Skin epidermis (tissue), 12 donors: Measurements from ENCODE around the gene PRX.
"Not testable (repeated sequence)": the region's sequence is repeated elsewhere in the genome, so short reads cannot be mapped to it uniquely, and the experiment has no call there.

Experiments
- H3K27ac ChIP-seq, 21 experiments: fragments of 200-600 bp; sonication (generic) in 11 of 21; one replicate each; pipeline ENCODE4 v1.5.0; 2020; ENCODE audit warnings: mild to moderate bottlenecking in 3 of 21, inconsistent platforms in 2 of 21, moderate library complexity in 2 of 21
- H3K4me3 ChIP-seq, 7 experiments: fragments of 200-600 bp; sonication (generic) in 2 of 7; one replicate each; pipeline ENCODE4 v1.5.0; 2020; ENCODE audit warnings: inconsistent platforms in 2 of 7, mild to moderate bottlenecking in 2 of 7, moderate library complexity in 1 of 7

The PRX gene

DNA sequence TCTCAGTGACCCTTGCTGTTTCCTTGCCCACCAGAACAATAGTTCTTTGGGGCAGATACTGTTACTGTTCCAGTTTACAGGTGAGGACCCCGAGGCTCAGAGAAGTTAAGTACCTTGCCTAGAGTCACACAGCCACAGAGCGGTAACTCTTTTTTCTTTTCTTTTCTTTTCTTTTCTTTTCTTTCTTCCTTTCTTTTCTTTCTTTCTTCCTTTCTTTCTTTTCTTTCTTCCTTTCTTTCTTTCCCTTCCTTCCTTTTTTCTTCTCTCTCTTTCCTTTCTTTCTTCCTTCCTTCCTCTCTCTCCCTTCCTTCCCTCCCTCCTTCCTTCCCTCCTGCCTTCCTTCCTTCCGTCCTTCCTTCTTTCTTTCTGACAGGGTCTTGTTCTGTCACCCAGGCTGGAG, 4.9 kb upstream of the PRX start:
- peak overlapping the region in 9 of 21 experiments; percentile 58 to 88 (median 76) for H3K27ac ChIP-seq
- no peak overlapping the region for H3K4me3 ChIP-seq

DNA sequence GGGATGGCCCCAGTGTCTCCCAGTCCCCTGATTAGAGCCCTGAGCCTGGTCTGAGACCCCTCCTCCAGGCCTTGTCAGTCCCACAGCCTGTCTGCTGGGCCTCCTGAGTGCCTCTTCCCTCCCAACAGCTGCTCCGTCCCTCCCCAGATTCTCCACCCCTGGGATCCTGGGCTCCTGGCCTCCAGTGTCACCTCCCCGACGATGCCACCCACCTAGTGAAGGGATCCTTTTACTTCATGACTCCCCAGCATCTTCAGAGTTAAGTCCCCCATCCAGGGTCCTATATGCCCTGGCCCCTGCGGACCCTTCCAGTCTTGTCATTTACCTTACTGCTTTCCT, 4.4 kb upstream of the PRX start:
- Histone ChIP-seq H3K27ac (peak overlapping the region in 20 of 21 experiments; percentile 25 to 88 (median 69)), H3K4me3 (no peak overlapping the region)

GRCh38 chr19:40416918-40417642, 3.9 kb upstream of the PRX start:
- H3K4me3 ChIP-seq: no peak overlapping the region
- H3K27ac ChIP-seq: peak overlapping the region in 20 of 21 experiments; percentile 25 to 88 (median 69)

- no peak overlapping the region for H3K4me3 ChIP-seq
- no peak overlapping the region for H3K27ac ChIP-seq
These were observed 2.6 kb upstream of the PRX start for GRCh38 chr19:40415768-40416167.

GRCh38 chr19:40414542-40415535, 1.7 kb upstream of the PRX start:
- Histone ChIP-seq H3K4me3 (no peak overlapping the region), H3K27ac (no peak overlapping the region)

DNA sequence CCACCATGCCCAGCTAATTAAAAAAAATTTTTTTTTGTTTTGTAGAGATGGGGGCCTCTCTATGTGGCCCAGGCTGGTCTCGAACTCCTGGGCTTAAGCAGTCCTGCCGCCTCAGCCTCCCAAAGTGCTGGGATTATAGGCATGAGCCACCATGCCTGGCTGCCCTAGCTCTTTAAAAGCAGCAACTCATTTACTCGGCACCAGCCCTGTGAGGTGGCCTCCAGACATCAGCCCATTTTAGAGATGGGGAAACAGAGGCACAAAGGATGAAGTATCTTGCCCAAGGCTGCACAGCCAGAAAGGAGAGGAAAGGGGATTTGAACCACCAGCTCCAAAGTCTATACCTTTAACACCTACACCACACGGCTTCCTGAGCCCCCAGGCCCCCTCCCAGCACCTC, 312 bp downstream of the PRX start:
- no peak overlapping the region for H3K4me3 ChIP-seq
- no peak overlapping the region for H3K27ac ChIP-seq

DNA sequence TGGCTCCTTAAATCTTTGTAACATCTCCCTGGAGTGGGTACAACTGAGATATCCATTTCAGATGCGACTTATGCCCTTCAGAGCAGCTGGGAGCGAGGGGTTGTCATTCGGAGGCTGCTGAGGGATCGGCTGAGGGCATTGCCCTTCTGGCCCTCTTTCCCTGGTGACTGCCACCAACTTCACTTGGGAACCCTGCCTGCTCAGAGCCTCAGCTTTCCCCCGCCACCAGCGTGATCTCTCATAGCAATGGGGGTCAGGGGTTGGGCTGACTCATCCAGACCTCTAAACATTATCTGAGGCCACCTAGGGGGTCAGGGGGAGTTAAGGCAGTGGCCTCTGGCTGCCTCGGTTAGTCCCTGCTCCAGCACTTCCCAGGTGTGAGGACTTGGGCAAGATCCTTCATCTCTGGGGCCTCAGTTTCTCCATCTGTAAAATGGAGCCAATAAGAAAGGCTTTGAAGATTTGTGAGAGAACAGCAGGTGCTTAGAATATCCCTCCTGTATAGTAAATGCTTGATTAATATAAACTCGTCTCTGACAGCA, 1.1 kb downstream of the PRX start:
- H3K27ac ChIP-seq: peak overlapping the region in 4 of 21 experiments; percentile 2 to 55 (median 24)
- no peak overlapping the region for H3K4me3 ChIP-seq

GRCh38 chr19:40411125-40411842, 1.9 kb downstream of the PRX start:
- Histone ChIP-seq H3K27ac (peak overlapping the region in 5 of 21 experiments; percentile 11 to 55 (median 36)), H3K4me3 (no peak overlapping the region)

- H3K27ac ChIP-seq: no peak overlapping the region
- H3K4me3 ChIP-seq: no peak overlapping the region
These were observed 3.2 kb downstream of the PRX start for GRCh38 chr19:40410030-40410389.

DNA sequence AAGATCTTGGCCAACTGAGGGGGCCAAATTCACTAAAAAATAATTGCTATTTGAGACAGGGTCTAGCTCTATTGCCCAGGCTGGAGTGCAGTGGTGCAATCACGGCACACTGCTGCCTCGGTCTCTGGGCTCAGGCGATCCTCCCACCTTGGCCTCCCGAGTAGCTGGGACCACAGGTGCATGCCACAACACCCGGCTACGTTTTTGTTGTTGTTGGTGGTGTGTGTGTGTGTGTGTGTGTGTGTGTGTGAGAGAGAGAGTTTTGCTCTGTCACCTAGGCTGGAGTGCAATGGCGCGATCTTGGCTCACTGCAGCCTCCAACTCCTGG, 4.6 kb downstream of the PRX start:
- H3K27ac ChIP-seq, H3K4me3 ChIP-seq: not testable (repeated sequence)

DNA sequence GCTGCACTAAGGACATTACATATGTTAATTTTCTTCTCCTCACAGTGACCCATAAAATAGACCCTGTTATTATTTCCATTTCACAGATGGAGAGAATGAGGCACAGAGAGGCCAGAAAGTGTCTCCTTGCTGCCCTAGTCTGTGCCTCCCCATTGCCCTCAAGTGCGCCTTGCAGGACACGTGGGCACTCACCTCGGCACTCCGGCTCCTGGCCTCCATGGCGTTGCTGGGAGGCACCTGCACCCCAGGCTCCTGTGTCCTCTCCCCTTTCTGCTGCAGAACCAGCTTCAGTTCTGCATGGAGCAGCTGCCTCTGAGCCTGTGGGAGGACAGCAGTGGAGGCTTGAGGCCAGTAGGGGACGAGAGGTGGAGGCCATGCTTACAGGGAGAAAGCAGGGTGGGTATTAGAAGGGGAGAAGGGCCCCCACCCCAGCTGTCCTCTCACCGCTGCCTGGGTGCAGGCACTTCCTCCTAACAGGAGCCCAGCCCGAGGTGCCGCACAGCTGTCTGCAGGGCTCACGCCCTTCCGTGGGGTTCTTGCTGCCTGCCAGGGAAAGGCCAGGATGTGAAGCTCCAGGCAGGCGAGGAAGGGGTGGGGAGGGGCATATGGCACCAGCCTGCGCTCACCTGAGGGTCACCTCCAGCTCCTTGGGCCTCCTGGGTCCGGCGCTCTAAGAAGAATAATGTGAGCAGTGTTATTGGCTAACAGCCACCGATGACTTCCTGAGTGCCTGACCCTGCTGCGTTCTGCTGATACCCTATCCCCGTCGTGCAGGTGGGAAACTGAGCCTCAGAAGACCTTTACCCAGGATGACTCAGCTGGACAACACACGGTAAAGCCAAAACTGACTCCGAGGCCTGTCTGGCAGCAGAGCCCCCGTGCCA, 5.2 kb downstream of the PRX start:
- H3K27ac ChIP-seq: no peak overlapping the region
- no peak overlapping the region for H3K4me3 ChIP-seq

DNA sequence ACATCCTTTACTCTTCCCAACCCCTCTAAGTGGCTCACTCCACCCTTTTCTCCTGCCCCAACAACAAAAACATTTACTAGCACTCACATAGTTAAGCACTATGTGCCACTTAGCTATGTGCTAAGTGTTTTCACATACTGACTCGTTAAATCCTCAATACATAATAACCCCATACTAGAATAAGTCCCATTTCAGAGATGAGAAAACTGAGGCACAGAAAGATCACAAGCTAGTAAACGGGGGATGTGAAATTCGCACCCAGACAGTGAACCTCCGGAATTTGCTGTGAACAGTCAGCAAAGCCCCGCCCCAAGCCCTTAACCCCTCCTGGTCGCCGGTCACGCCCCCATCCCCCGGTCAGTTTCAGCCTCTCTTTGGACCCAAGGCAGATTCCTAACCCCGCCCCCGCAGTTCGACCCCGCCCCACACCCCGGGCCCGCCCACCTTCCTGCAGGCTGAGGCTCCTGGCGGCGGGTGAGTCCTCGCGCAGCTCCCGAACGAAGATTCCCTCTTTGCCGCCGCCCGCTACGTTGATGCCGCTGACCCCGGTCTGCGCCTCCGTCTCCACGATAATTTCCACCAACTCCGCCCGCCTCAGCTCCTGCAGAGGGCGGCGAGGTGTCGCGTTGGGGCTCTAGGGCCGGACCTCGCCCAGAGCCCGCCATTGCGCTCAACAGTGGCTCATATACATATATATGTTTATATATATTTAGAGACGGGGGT, 9.8 kb downstream of the PRX start:
- peak overlapping the region; percentile 35 to 63 (median 56) for H3K4me3 ChIP-seq
- peak overlapping the region in 19 of 21 experiments; percentile 0 to 85 (median 71) for H3K27ac ChIP-seq

GRCh38 chr19:40400559-40400958, 12.6 kb downstream of the PRX start:
- Histone ChIP-seq H3K4me3 (no peak overlapping the region), H3K27ac (no peak overlapping the region)

DNA sequence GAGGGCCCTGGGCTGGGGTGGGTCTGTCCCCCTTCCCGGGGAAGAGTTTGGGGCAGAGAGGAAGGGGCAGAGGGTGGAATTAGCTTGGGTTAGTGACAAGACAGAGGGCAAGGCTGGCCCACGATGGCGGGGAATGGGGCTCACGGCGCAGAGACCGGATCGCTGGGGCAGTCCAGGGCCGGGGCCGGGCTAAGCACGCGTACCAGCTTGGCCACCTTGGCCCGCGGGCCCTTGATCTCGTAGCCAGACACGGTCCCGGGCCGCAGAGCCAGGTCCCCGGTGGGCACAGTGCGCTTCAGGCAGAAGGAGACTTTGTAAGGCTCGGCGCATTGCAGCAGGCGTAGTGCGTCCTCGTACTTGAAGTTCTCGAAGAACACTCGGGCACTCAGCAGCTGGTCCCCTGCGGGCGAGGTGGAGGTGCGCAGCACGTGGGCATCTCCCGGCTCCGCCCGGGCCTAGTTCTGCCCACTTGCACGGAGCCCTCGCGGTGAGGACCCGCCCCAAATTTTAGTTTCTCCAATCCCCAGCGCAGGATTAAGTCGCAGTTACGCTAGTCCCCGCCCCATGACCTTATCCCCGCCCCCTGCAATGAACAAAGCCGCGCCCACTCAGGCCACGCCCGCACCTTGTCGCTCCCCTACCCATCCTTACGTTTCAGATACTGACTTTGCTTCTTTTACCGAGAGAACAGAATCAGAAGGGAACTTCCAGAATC, 14.6 kb downstream of the PRX start:
- Histone ChIP-seq H3K27ac (peak overlapping the region in 1 of 21 experiments; percentile 20), H3K4me3 (peak overlapping the region in 1 of 7 experiments; percentile 19)

- no peak overlapping the region for H3K4me3 ChIP-seq
- H3K27ac ChIP-seq: no peak overlapping the region
These were observed 15.6 kb downstream of the PRX start for GRCh38 chr19:40397568-40397906.

GRCh38 chr19:40396886-40397567, 16.2 kb downstream of the PRX start:
- no peak overlapping the region for H3K27ac ChIP-seq
- no peak overlapping the region for H3K4me3 ChIP-seq

DNA sequence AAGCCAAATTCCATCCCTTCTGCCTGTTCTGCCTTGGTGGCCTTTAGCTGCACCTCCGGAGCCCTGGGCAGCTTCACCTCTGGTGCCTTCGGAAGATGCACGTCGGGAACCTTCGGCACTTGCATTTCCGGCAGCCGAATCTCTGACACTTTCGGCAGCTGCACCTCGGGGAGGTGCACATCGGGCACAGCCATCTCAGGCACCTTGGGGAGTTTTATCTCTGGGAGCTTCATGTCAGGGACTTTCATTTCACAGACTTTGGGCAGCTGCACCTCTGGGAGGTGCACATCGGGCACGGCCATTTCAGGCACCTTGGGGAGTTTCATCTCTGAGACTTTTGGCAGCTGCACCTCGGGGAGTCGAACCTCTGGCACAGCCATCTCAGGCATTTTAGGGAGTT, 17.2 kb downstream of the PRX start:
- Histone ChIP-seq H3K27ac (no peak overlapping the region), H3K4me3 (no peak overlapping the region)
